Nephron (organoid): Measurements from ENCODE around the gene PEAK1.

ENCODE experiments used
- H3K27ac Mint-ChIP-seq, 3 experiments: 2 replicates each; pipeline ENCODE4 v1.8.0; 2020; ENCODE audit warnings: mixed read lengths in 3 of 3, mild to moderate bottlenecking in 2 of 3, moderate library complexity in 1 of 3
- H3K27me3 Mint-ChIP-seq: 2 replicates; pipeline ENCODE4 v1.8.0; 2021; ENCODE audit warnings: low read depth, mild to moderate bottlenecking, moderate library complexity, mixed read lengths
- H3K36me3 Mint-ChIP-seq: 2 replicates; pipeline ENCODE4 v1.8.0; 2020; ENCODE audit warnings: low read depth, mixed read lengths
- H3K4me1 Mint-ChIP-seq: 2 replicates; pipeline ENCODE4 v1.8.0; 2020; ENCODE audit warnings: mixed read lengths
- H3K4me3 Mint-ChIP-seq, 3 experiments: 2 replicates each; pipeline ENCODE4 v1.8.0; 2020; ENCODE audit warnings: mild to moderate bottlenecking in 3 of 3, mixed read lengths in 3 of 3, moderate library complexity in 2 of 3
- H3K9me3 Mint-ChIP-seq: 2 replicates; pipeline ENCODE4 v1.8.0; 2020; ENCODE audit warnings: mixed read lengths
- TF ChIP-seq, protein P1 (sequence below), 3 experiments: fragments of 200-600 bp; sonication (generic); IDR thresholded peaks; one replicate each; pipeline ENCODE4 v1.5.0; 2021; ENCODE audit warnings: antibody characterized with exemption in 3 of 3; ENCODE audit not compliant: unreplicated experiment in 3 of 3

PEAK1 gene

GRCh38 chr15:77247116-77247515 lies 172.8 kb downstream of the PEAK1 start:
- Mint-ChIP-seq H3K36me3 (peaks cover 15% of the 10 kb centered on the region), H3K4me1 (no peaks in the 10 kb centered on the region), H3K9me3 (no peaks in the 10 kb centered on the region), H3K27ac (no peak overlapping the region), H3K27me3 (no peaks in the 10 kb centered on the region), H3K4me3 (no peak overlapping the region)
- TF ChIP-seq, protein P1, sequence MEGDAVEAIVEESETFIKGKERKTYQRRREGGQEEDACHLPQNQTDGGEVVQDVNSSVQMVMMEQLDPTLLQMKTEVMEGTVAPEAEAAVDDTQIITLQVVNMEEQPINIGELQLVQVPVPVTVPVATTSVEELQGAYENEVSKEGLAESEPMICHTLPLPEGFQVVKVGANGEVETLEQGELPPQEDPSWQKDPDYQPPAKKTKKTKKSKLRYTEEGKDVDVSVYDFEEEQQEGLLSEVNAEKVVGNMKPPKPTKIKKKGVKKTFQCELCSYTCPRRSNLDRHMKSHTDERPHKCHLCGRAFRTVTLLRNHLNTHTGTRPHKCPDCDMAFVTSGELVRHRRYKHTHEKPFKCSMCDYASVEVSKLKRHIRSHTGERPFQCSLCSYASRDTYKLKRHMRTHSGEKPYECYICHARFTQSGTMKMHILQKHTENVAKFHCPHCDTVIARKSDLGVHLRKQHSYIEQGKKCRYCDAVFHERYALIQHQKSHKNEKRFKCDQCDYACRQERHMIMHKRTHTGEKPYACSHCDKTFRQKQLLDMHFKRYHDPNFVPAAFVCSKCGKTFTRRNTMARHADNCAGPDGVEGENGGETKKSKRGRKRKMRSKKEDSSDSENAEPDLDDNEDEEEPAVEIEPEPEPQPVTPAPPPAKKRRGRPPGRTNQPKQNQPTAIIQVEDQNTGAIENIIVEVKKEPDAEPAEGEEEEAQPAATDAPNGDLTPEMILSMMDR (IDR thresholded peaks at IDR 0.05; ENCODE audit: unreplicated experiment in 3 of 3): no peak

GRCh38 chr15:77243716-77244401 lies 176.0 kb downstream of the PEAK1 start:
- TF ChIP-seq, protein P1 (IDR thresholded peaks at IDR 0.05; ENCODE audit: unreplicated experiment in 3 of 3): no peak
- no peak overlapping the region for H3K4me3 Mint-ChIP-seq
- no peak overlapping the region for H3K27ac Mint-ChIP-seq
- no peaks in the 10 kb centered on the region for H3K9me3 Mint-ChIP-seq
- H3K36me3 Mint-ChIP-seq: peaks cover 3% of the 10 kb centered on the region
- no peaks in the 10 kb centered on the region for H3K27me3 Mint-ChIP-seq
- no peaks in the 10 kb centered on the region for H3K4me1 Mint-ChIP-seq

- peaks cover 6% of the 10 kb centered on the region for H3K36me3 Mint-ChIP-seq
- TF ChIP-seq, protein P1 (IDR thresholded peaks at IDR 0.05; ENCODE audit: unreplicated experiment in 3 of 3): no peak
- no peaks in the 10 kb centered on the region for H3K4me1 Mint-ChIP-seq
- H3K27me3 Mint-ChIP-seq: no peaks in the 10 kb centered on the region
- no peaks in the 10 kb centered on the region for H3K9me3 Mint-ChIP-seq
- no peak overlapping the region for H3K27ac Mint-ChIP-seq
- H3K4me3 Mint-ChIP-seq: no peak overlapping the region
These were observed 176.8 kb downstream of the PEAK1 start for GRCh38 chr15:77243135-77243534.

DNA sequence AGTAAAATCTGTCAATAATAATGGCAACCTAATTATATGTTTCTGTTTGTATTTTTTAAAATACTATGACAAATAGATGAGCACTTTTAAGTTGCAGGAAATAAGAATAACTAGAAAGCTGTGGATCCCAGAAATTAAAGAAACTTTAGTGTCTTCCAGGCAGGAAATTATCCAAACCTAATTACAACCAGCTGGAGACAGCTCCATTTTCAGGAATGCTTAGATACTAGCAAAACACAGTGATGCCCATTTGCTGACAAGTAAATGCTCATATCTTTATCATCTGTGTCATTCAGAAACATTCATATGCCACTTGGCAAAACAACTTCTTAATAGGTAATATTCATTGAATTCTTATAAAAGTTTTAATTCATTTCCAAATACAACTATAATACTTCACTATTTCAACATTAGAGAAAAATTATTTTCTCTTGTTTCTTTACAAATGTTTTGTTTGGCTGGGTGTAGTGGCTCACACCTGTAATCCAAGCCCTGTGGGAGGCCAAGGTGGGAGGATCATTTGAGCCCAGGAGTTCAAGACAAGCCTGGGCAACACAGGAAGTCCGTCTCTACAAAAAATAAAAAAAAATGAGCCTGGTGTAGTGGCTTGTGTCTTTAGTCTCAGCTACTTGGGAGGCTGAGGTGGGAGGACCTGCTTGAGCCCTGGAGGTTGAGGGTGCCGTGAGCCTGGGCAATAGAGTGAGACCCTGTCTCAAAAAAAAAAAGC lies 179.9 kb downstream of the PEAK1 start:
- Mint-ChIP-seq H3K4me1 (no peaks in the 10 kb centered on the region), H3K4me3 (no peak overlapping the region), H3K9me3 (peaks cover 10% of the 10 kb centered on the region), H3K36me3 (peaks cover 28% of the 10 kb centered on the region), H3K27ac (no peak overlapping the region), H3K27me3 (no peaks in the 10 kb centered on the region)
- TF ChIP-seq, protein P1 (IDR thresholded peaks at IDR 0.05; ENCODE audit: unreplicated experiment in 3 of 3): no peak

DNA sequence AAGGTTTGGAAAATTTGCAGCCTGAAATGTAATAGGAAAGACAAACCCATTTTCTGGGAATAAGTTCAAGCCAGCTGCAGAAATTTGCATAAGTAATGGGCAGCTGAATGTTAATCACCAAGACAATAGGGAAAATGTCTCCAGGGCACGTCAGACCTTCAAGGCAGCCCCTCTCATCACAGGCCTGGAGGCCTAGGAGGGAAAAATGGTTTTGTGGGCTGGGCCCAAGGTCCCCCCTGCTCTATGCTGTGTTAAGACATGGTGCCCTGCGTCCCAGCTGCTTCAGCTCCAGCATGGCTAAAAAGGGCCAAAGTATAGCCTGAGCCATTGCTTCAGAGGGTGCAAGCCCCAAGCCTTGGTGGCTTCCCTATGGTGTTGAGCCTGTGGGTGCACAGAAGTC lies 184.3 kb downstream of the PEAK1 start:
- H3K4me1 Mint-ChIP-seq: peaks cover 5% of the 10 kb centered on the region
- H3K9me3 Mint-ChIP-seq: peaks cover 12% of the 10 kb centered on the region
- TF ChIP-seq, protein P1 (IDR thresholded peaks at IDR 0.05; ENCODE audit: unreplicated experiment in 3 of 3): no peak

More for the DNA sequence above, 184.3 kb downstream of the PEAK1 start:
- H3K27ac Mint-ChIP-seq: no peak overlapping the region
- H3K36me3 Mint-ChIP-seq: peaks cover 35% of the 10 kb centered on the region
- no peaks in the 10 kb centered on the region for H3K27me3 Mint-ChIP-seq
- H3K4me3 Mint-ChIP-seq: no peak overlapping the region
